BJ (cell line): ENCODE results near the gene MYH8. TPM values are rescaled to one million over a fixed set of nuclear protein-coding genes. Genes with fewer than 3 reads are reported as not detected.

Experiments used
- CTCF ChIA-PET: fragments of 350-600 bp; formaldehyde crosslinking; extraction: SDS; loops from one replicate; lab custom pipeline; 2021; ENCODE audit warnings: antibody characterized with exemption, inconsistent platforms; lab: Yijun Ruan, JAX
- POLR2A ChIA-PET: fragments of 300-600 bp; sonication (Branson Sonifier 250); formaldehyde crosslinking; extraction: SDS; loops from one replicate; lab custom pipeline; 2021; ENCODE audit warnings: antibody characterized with exemption; lab: Charles Lee
- DNase-seq: peaks from one replicate; pipeline ENCODE4 v3.0.0-alpha.2; 2011; ENCODE audit warnings: low read depth
- H3K27me3 ChIP-seq: 2 replicates; pipeline ENCODE4 v1.6.0; 2011; ENCODE audit warnings: low read length; ENCODE audit not compliant: control insufficient read depth, insufficient read depth
- H3K36me3 ChIP-seq: 2 replicates; pipeline ENCODE4 v1.5.1; 2011; ENCODE audit warnings: low read length; ENCODE audit not compliant: control insufficient read depth, insufficient read depth
- H3K4me3 ChIP-seq: 2 replicates; pipeline ENCODE4 v1.5.1; 2011; ENCODE audit warnings: low read depth, mild to moderate bottlenecking, control low read depth, low read length
- CTCF ChIP-seq: IDR thresholded peaks from 2 replicates; pipeline ENCODE4 v1.5.1; 2011; ENCODE audit warnings: low read depth, mild to moderate bottlenecking, control low read depth, inconsistent platforms, low read length, moderate library complexity; ENCODE audit not compliant: insufficient read depth
- polyA plus RNA-seq: library from polyadenylated mRNA; depleted of rRNA; stranded (reverse); fragments of >200 nt; gene quantifications from 2 replicates; pipeline ENCODE4 v1.2.3, GENCODE V29; 2011

Gene MYH8
- polyA plus RNA-seq, 1 experiment, result not detected

GRCh38 chr17:10403589-10403988, 18.2 kb downstream of the MYH8 start:
- Histone ChIP-seq H3K4me3 (no peak overlapping the region), H3K36me3 (no peaks in the 10 kb centered on the region), H3K27me3 (no peaks in the 10 kb centered on the region)
- POLR2A ChIA-PET, result no interaction called here
- no peak for TF ChIP-seq CTCF
- CTCF ChIA-PET, result interaction anchor here (1.1 kb wide), 1 partner anchor 23 kb away, joined by 4 read pairs; no protein-coding TSS in a partner anchor
- no peak for DNase-seq

GRCh38 chr17:10398352-10398751, 23.4 kb downstream of the MYH8 start:
- Histone ChIP-seq H3K36me3 (no peaks in the 10 kb centered on the region), H3K27me3 (no peaks in the 10 kb centered on the region), H3K4me3 (no peak overlapping the region)
- no peak for TF ChIP-seq CTCF
- no peak for DNase-seq
- POLR2A ChIA-PET, result no interaction called here
- CTCF ChIA-PET, result no interaction called here

- Histone ChIP-seq H3K36me3 (no peaks in the 10 kb centered on the region), H3K4me3 (no peak overlapping the region), H3K27me3 (no peaks in the 10 kb centered on the region)
- ChIA-PET CTCF (no interaction called here), POLR2A (no interaction called here)
- TF ChIP-seq CTCF, result no peak
- DNase-seq, result no peak
Observed at GRCh38 chr17:10396524-10397163, 25.1 kb downstream of the MYH8 start.

- no peak for TF ChIP-seq CTCF
- DNase-seq, result no peak
- ChIA-PET POLR2A (no interaction called here), CTCF (interaction anchor here (0.6 kb wide), 1 partner anchor 15 kb away, joined by 3 read pairs; no protein-coding TSS in a partner anchor)
- no peaks in the 10 kb centered on the region for H3K36me3 ChIP-seq
- H3K4me3 ChIP-seq, result no peak overlapping the region
- no peaks in the 10 kb centered on the region for H3K27me3 ChIP-seq
Observed at GRCh38 chr17:10394201-10394887, 27.4 kb downstream of the MYH8 start.

- POLR2A ChIA-PET, result no interaction called here
- CTCF ChIA-PET, result no interaction called here
Observed at GRCh38 chr17:10392880-10393279, 28.9 kb downstream of the MYH8 start.

More at GRCh38 chr17:10392880-10393279, 28.9 kb downstream of the MYH8 start:
- no peak for DNase-seq
- H3K27me3 ChIP-seq, result no peaks in the 10 kb centered on the region
- TF ChIP-seq CTCF, result no peak
- no peaks in the 10 kb centered on the region for H3K36me3 ChIP-seq
- H3K4me3 ChIP-seq, result no peak overlapping the region
